T follicular helper cell (primary cell): ENCODE results near the gene GRIFIN.

ENCODE experiments used
- DNase-seq: peaks from one replicate; pipeline ENCODE4 v3.0.0-alpha.2; 2020; ENCODE audit warnings: low read depth
- total RNA-seq, 2 experiments: gene quantifications; one replicate each; lab custom pipeline; 2026; lab: John Stamatoyannopoulos, UW

Gene GRIFIN, protein sequence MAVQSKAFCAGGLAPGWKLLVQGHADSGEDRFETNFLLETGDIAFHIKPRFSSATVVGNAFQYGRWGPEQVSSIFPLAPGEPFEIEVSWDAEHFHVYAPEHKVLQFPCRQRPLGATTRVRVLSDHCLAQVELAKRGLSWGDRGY
- 0 reads per million in 2 experiments for total RNA-seq

DNA sequence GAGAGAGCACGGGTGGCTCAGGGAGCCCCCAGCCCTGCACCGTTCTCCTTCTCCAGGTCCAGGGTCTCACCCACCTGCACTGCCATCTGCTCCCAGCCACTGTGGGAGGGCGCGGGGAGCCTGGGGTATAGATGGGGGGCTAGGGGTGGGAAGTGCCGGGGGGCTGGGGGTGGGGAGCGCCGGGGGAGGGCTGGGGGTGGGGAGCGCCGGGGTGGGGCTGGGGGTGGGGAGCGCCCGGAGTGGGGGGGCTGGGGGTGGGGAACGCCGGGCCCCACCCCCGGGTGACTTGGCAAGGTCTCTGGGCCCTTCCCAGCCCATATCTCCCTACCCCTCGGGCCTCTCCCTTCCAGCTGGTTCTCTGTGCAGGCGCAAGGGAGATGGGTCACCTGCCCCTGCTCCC, at the start of gene GRIFIN:
Gene GRIFIN, minus strand, starts transcription at position 101 of the 400 bp plus-strand sequence. Its CDS starts 15 bp downstream, at position 86.
- DNase-seq = no peak

DNA sequence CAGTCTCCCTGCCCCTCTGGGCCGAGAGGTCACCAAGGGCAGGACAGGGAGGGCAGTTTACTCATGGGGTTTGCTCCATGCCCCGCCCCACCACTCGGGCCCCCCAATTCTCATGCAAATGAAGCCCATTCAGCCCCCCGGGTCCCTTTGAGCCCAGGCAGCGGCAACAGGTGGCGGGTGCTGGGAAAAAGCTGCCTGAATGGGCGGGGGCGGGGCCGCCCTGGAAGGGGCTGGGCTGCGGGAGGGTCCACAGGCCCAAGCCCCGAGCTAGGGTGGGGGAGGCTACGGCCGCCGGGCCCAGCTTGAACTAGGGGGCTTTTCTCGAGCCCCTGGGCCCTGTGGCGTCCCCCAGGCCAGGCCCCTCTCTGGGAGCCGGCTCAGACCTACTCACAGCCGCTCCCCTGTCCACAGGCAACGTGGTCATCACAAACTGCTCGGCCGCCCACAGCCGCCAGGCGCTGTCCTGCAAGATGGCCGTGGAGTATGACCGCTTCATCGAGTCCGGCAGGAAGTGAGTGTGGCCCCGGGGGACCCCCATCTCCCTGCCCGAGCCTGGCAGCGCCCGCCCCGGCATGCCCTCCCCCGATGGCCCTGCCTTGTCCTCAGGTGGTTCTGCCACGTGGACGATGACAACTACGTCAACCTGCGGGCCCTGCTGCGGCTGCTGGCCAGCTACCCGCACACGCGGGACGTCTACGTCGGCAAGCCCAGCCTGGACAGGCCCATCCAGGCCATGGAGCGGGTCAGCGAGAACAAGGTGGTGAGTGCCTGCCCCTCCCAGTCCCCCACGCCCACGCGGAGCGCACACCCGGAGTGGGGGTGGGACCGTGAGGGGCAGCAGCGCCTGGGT, 48.8 kb upstream of the GRIFIN start:
- no peak for DNase-seq

DNA sequence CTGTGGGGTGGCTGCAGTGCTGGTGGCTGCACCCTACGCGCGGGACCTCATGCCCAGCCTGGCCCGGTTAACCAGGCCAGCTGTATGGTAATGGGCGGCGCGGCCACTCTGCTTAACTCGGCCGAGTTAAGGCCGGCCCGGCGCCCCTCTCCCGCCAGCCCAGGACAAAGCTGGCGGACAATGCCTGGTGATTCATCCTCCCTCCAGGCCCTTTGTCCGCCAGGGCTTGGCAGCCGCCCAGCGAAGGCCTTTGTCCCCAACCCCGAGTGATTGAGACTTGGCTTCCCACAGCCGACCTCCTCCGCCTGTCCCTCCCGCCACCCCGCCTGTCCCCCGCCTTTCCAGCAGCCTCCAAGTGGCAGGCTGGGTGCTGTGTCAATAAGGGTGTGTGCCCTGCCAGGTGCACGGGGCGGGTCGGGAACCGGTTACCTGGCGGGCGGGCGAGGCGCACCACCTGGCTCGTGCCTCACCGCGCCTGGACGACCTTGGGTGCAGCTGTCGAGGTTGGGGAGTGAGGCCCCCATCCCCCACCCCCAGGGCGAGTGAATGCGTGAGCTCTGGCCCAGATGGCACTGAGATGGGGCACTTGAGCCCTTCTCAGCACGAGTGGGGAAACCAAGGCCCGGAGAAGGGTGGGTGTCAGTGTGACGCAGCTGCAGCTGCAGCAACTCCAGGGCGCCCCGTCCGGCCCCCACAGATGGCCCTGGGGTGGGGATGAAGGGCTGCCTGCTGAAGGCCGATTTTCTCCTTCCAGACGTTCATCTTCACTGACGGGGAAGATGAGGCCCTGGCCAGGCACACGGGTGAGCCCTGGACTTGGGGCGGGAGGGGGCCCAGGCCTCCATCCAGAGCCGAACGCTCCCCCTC, 48.0 kb upstream of the GRIFIN start:
- no peak for DNase-seq

DNA sequence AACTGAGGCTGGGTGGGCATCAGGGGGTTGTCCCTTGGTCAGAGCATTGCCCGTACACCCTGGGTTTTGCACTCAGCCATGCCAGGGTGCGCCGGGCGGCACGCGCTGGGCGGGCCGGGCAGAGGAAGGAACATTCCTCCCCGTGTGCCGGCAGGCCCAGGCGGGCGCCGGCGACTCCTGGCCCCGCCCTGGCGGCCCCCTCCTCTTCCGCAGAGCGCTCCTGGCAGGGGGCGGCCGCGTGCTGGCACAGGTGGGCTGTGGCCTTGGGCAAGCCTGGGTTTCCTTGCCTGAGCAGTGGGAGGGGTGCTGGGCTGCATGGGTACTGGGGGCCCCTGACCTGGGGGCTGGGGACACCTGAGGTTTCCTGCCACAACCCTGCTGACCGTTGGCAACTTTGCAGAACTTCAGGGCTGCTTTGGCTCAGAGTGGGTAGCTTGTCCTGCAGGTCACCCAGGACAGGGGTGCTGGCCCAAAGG, 47.3 kb upstream of the GRIFIN start:
- DNase-seq = no peak

DNA sequence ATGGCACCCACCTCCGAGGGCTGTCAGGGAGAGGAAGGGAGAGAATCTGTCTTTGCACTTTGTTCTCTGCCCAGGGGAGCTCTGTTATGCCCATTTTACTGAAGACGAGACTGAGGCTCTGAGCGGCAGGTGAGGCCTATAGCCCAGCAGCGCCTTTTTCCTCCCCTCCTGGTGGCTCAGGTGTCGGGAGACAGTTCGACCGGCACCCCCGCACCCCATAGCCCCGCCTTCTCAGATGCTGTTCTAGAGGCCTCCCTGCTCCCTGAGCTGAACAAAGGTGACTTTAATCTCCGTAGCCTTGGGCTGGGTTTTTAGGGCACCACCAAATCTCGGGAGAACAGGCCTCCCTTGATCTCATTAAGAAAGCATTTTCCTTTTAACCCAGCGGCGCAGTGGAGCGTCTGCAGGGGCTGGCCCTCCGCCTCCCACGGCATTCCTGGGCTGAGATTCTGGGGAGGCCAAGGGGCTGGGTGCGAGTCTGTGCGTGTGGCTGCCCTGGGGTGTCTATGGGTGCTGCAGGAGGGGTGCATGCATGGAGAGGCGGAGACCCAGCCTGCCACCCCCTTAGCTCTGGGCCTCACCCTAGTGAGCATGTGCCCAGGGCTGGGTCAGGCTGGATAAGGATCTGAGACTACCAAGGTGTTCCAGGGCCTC, 46.7 kb upstream of the GRIFIN start:
- no peak for DNase-seq

DNA sequence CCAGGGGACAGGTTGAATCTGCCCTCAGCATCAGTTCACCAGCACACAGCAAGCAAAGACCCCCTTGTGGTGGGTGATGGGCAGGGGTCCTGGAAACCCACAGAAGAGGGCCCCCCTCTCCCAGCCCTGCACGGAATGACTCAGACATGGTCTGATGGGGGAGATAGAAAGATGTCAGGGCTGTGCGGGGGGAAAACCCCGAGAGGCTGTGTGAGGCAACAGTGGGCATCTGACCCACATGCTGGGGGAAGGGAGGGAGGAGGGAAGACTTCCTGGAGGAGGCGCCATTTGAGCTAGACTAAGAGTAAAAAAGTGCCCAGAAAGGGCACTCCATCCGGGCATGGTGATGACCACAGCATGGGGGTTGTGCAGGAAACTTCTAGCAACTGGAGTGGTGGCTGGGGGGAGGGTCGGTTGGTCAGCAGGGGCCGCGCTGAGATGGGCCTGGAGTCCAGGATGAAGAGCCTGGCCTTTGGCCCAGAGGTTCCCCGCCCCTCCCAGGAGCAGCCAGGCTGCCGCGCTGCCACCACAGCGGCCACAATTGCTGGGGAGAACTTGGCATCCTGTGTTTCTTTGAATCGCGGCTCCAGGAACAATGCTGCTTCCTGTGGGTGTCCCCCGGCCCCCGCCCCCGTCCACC, 45.9 kb upstream of the GRIFIN start:
- DNase-seq = peak; percentile 52

DNA sequence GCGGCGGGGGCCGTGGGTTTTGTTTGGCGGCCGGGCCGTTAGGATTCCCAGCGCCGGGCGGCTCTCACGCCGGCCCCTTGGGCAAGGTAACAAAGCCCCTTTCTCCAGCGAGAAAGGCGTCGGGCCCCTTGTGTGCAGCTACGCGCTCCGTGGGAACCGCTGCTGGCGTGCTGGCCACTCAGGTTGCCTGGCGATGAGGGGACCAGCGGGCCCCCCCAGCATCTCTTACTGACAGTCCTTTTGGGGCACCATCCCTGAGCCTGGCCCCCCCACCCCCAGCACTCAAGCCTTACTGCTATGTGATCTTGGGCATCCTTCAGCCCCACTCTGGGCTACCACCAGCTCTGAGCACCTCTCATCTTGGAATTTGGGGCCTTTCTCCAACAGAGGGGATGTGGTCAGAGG, 45.1 kb upstream of the GRIFIN start:
- no peak for DNase-seq

DNA sequence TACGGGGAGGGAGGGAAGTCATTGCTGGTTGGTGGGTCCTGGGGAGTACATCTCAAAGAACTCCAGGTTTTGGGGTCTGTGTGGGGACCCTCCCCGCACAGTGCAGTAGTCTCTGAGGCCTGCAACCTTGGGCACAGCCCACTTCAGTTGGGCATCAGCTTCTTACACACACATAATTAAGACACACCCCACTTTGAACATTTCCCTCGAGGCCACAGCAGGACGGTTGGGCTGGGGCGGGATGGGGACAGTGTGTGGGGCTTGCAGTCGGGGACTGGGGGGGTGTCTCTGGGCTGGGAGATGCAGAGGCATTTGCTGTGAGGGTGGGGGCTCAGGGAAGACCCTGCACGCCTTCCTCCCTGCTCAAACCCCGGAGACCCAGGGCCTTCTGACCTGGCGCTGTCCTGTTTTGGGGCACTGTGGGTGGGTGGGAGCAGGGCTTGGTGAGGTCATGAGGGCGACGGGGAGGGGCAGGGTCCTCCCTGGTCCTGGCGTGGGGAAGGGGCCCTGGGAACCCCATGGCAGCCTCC, 44.6 kb upstream of the GRIFIN start:
- no peak for DNase-seq

DNA sequence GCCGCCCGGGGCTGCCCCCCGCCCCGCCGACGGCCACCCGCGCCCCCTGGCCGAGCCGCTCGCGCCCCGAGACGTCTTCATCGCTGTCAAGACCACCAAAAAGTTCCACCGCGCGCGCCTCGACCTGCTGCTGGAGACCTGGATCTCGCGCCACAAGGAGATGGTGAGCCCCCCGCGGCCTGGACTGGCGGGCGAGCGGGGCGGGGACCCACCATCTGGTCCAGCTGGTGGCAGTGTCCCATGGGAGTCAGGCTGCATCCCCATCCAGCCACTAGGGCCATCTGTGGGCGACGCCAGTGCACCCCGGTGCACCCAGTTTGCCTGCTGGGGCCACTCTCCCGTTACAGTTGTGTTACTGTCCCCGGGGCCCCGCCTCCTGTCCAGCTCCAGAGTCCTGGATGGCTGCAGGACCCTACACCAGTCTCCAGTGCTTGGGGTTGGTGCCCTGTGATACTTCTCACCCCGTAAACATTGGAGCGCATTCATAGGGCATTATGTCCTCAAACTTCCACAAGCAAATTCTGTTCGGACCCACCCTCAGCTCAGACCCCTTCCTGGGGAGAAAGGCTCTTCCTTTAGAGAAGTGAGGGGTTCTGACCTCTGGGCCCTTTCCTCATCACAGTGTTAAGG, 44.0 kb upstream of the GRIFIN start:
- no peak for DNase-seq

DNA sequence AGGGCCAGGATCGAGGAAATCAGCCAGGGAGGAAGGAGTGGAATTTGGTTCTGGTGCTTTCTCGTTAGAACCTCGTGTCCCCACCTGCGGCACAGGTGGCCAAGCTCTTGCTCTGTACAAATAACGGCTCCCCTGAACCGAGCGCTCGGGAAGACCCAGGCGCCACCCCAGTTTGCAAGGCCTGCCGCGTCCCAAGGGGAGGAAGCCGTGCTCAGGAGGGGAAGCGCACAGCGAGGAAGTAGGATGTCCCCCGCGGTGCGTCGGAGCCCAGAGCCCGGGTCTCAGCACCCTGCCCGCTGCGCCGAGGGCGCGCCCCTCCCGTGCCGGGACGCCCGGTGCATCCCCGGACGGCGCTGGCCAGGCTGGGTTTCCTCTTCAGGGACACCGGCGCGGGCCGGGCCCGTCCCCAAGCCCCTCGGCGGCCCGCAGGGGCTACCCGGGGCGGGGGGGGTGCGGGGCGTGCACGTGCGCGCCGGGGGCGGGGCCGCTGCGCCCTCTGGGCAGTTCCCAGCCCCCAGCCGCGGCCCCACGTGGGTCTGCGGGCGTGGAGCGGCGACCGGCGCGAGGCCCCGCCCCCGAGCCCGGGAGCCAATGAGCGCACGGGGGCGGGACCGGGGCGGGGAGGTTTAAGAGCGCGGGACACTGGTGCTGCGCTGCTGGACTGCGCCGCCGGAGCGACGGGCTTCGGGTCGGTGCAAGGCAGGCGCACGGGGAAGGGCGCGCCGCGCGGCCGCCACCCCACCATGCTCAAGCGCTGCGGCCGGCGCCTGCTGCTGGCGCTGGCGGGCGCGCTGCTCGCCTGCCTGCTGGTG, 43.1 kb upstream of the GRIFIN start, which contains the start of gene LFNG:
Gene LFNG, plus strand, starts transcription at position 656 of the 812 bp plus-strand sequence. Its CDS starts 88 bp downstream, at position 744.
- DNase-seq = peak; percentile 65

DNA sequence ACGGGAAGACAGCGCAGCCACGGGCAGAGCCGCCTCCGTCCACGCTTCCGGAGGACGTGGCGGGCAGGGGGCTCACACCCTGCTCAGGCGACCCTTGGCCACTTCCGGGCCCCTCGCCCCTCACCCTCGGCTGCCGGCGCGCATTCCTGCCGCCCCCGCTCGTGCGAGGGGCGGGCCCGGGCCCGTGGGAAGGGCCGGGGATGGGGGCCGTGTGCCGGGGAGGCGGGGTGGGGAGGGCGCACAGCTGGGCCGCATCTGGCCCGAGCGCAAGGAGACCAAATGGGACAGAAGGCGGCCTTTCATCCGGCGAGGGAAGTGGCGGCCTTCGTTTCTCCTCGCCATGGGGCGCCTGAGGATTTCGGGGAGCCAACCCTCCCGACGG, 42.5 kb upstream of the GRIFIN start:
- DNase-seq = no peak

DNA sequence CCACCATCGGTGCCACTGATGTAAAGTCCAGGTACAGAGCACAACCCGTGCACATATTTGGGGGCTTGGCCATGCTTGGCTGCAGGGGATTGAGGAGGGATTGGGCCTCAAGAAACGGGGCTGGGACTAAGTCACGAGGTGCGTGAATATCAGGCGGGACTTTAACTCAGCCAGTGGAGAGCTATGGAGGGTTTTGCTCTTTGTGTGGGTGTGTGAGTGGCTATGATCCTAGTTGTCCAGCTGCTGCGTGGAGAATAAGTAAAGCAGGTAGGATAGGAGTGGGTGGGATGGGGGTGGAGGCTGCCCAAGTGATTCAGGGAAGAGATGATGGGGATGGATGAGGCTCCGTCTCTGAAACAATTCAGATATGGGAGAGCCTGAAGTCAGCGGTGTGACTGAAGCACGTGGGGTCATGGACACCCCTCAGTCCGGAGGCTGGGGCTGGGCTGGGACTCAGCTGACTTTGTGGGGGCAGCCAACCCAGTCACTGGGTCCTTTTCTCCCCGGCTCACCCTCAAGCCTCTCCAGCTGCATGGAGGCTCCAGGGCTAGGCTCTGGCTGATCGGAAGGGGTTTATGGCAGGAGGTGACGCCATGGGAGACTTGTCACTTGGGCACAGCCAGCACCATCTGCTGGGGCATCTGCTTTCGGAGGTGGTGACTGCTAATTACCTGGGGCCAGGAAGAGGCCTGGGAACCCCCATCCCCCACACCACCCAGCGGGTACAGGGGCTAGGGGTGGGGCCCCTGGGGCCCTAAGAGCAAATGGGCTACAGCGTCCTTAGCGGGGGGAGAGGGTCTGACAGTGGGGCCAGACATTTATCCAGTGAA, 41.7 kb upstream of the GRIFIN start:
- DNase-seq = no peak

DNA sequence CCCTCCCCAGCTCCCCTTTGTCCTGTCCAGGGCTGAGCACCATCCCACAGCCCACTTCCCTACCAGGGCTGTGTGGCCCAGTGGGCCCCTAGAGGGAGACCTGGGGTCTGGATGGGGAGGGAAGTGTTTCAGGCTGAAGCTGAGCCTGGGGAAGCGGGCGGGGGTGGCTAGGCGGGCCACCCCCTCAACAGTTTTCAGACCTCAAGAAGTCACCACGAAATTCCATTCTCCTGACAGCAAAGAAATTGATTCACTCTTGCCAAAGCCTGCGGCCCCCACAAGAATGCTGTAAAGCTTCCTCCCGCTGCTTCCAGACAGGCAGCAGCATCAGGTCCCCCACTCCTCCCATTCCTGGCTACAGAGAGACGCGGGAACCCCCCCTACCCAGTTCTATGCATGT, 40.8 kb upstream of the GRIFIN start:
- no peak for DNase-seq

DNA sequence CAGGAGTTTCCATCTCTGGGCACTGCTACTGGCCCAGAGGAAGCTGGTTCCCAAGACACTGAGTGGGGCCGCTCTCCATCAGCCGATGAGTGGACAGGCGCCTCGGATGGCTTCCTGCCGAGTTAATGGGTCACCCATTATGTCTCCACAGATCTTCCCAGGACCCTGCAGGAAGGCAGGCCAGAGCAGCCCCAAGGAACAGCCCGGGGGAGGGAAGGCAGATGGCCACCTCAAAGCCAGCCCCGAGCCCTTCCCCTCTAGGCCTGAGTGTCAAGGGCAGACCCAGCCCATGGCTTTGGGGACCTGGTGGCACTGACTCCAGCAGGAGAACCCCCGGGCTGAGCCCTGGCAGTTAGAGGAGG, 40.0 kb upstream of the GRIFIN start:
- no peak for DNase-seq

DNA sequence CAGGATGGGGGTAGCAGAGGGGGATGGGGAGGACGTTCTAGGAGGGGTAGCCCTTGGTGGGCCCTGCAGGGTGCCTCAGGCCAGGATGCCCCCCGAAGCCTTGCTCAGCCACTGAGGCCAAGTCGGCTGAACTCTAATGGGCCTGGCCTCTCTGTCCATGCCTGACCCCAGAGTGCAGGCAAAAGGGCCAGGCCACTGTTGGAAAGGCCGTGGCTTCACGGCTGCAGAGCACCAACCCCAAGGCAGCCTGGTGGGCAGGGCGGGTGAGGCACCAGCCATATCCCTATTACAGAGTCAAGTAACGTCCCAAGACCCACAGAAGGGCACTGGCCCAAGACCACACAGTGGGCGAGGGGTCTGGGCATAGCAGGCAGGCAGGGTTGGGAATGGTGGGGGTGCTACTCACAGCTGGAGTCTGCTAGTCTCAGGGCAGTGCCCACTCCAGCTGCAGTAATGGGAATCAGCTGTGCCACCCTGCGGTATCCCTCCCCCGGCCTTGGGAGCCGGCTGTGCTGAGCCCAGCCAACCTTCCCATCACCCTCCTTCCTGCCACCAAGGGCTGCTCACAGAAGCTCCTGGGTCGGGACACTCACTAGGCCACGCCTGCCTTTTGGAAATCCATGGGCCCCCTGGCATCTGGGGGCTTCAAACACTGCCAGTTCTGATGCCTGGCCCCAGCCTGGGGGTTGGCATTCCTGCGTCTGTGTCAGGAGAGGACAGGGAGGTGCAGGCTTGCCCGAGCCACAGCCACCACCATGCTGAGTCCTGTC, 39.4 kb upstream of the GRIFIN start:
- DNase-seq = no peak

DNA sequence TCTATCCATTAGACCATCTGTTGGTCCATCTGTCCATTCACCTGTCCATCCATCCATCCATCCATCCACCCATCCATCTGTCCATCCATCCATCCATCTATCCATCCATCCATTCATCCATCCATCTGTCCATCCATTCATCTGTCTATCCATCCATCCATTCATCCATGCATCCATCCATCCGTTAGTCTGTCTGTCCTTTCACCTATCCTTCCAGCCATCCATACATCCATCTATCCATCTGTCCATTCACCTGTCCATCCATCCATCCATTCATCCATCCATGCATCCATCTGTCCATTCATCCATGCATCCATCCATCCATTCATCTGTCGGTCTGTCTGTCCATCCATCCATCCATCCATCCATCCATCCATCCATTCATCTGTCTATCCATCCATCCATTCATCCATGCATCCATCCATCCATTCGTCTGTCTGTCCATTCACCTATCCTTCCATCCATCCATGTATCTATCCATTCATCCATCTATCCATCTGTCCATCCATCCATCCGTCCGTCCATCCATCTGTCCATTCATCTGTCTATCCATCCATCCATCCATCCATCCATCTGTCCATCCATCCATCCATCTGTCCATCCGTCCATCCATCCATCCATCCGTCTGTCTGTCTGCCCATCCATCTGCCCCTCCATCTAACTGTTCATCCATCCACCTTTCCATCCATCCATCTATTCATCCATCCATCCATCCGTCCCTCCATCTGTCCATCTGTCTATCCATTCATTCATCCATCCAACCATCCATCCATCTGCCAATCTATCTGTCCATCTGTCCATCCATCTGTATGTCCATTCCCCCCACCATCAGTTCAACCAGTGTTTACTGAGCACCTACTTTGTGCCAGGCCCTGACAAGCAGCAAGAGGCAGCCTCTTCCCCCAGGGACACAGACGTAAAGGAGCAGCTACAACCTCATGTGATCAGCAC, 38.5 kb upstream of the GRIFIN start:
- DNase-seq = no peak

DNA sequence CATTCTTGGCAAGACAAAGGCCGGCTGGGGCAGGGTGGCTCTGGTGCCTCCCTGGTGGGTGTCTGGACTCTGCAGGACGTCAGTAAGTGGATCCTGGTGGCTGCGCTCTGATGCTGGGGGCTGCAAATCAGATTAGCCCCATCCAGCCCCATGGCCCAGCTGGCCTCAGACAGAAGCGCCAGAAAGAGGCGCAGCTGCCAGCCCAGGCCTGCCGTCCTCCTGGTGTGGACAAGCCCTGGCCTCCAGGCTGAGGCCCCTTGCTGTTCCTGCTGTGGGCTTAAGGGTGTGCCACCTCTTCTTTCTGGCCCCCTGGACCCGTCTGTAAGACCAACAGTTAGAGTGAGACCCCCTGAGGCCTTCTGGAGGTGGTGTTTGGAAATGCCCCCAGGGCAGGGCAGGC, 37.5 kb upstream of the GRIFIN start:
- DNase-seq = no peak
